Heart left ventricle (tissue), 16 donors: Measurements from ENCODE around the gene ABCA13. TPM values are rescaled to one million over a fixed set of nuclear protein-coding genes. Genes with fewer than 3 reads are reported as not detected.

ENCODE experiments used
- ATAC-seq, 4 donors: fragments of 200-7000 bp; cut with Tn5 transposase; one replicate each; pipeline ENCODE4 v1.9.1; 2020 to 2022; ENCODE audit warnings: moderate library complexity in 4 of 4, mild to moderate bottlenecking in 3 of 4, moderate number of reproducible peaks in 1 of 4
- DNase-seq, 5 donors: peaks; one replicate each; pipeline ENCODE4 v3.0.0-alpha.2; 2020
- H3K27ac ChIP-seq, 12 donors: fragments of 200-600 bp; sonication (generic) in 4 of 12; one replicate each; pipeline versions ENCODE4 v1.5.0 to v1.8.0; 2016 to 2022; ENCODE audit warnings: mild to moderate bottlenecking in 2 of 12
- H3K27me3 ChIP-seq, 9 donors: fragments of 200-600 bp; sonication (generic) in 2 of 9; one replicate each; pipeline versions ENCODE4 v1.5.1 to v1.8.0; 2016 to 2022; ENCODE audit warnings: mild to moderate bottlenecking in 3 of 9
- H3K36me3 ChIP-seq, 9 donors: fragments of 200-600 bp; sonication (generic) in 2 of 9; one replicate each; pipeline versions ENCODE4 v1.5.0 to v1.8.0; 2018 to 2022; ENCODE audit warnings: mild to moderate bottlenecking in 2 of 9
- H3K4me1 ChIP-seq, 12 donors: fragments of 200-600 bp; sonication (generic) in 4 of 12; one replicate each; pipeline versions ENCODE4 v1.5.0 to v1.8.0; 2016 to 2022; ENCODE audit warnings: mild to moderate bottlenecking in 3 of 12
- H3K4me3 ChIP-seq, 12 donors: fragments of 200-600 bp; sonication (generic) in 4 of 12; one replicate each; pipeline versions ENCODE4 v1.5.0 to v1.8.0; 2017 to 2022; ENCODE audit warnings: mild to moderate bottlenecking in 9 of 12, moderate library complexity in 4 of 12
- H3K9me3 ChIP-seq, 12 donors: fragments of 200-600 bp; sonication (generic) in 4 of 12; one replicate each; pipeline versions ENCODE4 v1.5.0 to v1.8.0; 2016 to 2022; ENCODE audit warnings: mild to moderate bottlenecking in 1 of 12
- POLR2A ChIP-seq, 2 donors: fragments of 450-650 bp; IDR thresholded peaks; one replicate each; pipeline ENCODE4 v1.6.1; 2017; ENCODE audit warnings: antibody characterized with exemption in 2 of 2, mild to moderate bottlenecking in 2 of 2, moderate library complexity in 2 of 2
- WGBS, 4 donors: extraction: QIAGEN DNeasy Blood & Tissue Kit in 2 of 4; methylation state at CpG; one replicate each; pipeline versions ENCODE4 v1.1.5 to v1.1.7; 2013 to 2018; 5-methylcytosine and 5-hydroxymethylcytosine counted together
- intact Hi-C, 10 donors: fragments of 100-400 bp; cut with DNase I; formaldehyde crosslinking; loops; one replicate each; pipeline versions ENCODE4 v1.11.1 to v1.14.2; 2022
- polyA plus RNA-seq, 2 donors: library from polyadenylated mRNA; stranded (reverse); fragments of 200-250 nt; gene quantifications; one replicate each; pipeline ENCODE4 v1.2.3, GENCODE V29; 2013
- total RNA-seq, 9 donors: library from RNA; depleted of rRNA in 2 of 9; stranded (reverse); fragments of >200 nt in 2 of 9; fragmentation: NEBNext Ultra II Directional in 3 of 9; extraction: Animal tissue kit (Norgen Biotek cat#: 25700) in 3 of 9; gene quantifications; one replicate each; pipeline versions ENCODE4 v1.1.0 to v1.2.4, GENCODE V29; 2016 to 2023
- TF ChIP-seq, protein P1 (sequence below), 12 donors: fragments of 200-600 bp; sonication (generic) in 4 of 12; IDR thresholded peaks; one replicate each; pipeline versions ENCODE4 v1.5.0 to v1.8.0; 2018 to 2022; ENCODE audit warnings: antibody characterized with exemption in 12 of 12, mild to moderate bottlenecking in 5 of 12
- donor health status: ischemic (EF 13 %, LVEDD 7.1; RV severe dilation, severe dysfunction).
- donor health status: healthy with polysubstance abuse.
- donor health status: DM: no; HTN: yes; CAD: no.
- donor health status: DM: no; HTN: no; CAD: no.
- donor health status: ischemic (EF 25% LVEDD 6.9; RV normal size, moderate dysfunction).
- donor health status: ischemic (EF 25% LVEDD 5.7; RV mildly dilated, moderate dysfunction).
- donor health status: healthy.
- donor health status: DM: yes; HTN: yes; CAD: no.
- donor health status: ischemic (EF 35%, LVEDD 5.7; RV mildly dilated, moderate dysfunction).
- donor health status: nonischemic (EF 11% LVEDD 7.7; RV severe dilation, severe dysfunction).
- donor health status: DM: yes; HTN: yes; CAD: no.
- donor health status: PGD.
- donor health status: ischemic (EF 29% LVEDD 5.4; RV normal size, mild dysfunction).
- donor health status: nonischemic (EF 23%, LVEDD 6.1; RV moderate dilation, normal function).

ABCA13 gene
- total and polyA plus RNA-seq, 11 donors = 0.01 to 0.29 (median 0.07) TPM; not detected in 3

DNA sequence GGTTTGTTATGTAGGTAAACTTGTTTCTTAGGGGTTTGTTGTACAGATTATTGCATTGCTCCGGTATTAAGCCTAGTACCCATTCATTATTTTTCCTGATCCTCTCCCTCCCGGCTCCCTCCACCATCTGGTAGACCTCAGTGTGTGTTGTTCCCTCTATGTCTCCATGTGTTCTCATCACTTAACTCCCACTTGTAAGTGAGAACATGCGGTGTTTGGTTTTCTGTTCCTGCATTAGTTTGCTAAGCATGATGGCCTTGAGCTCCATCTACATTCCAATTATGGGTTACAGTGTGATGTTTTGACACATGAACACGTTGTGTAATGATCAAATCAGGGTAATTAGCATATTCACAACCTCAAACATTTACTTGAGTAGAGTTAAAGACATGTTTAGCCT lies 237.5 kb downstream of the ABCA13 start:
- Histone ChIP-seq H3K36me3 (no peaks in the 10 kb centered on the region), H3K4me3 (no peak overlapping the region), H3K4me1 (no peaks in the 10 kb centered on the region), H3K9me3 (no peaks in the 10 kb centered on the region), H3K27ac (no peak overlapping the region), H3K27me3 (no peaks in the 10 kb centered on the region)
- ATAC-seq (no peak), DNase-seq (no peak)
- TF ChIP-seq, protein P1, sequence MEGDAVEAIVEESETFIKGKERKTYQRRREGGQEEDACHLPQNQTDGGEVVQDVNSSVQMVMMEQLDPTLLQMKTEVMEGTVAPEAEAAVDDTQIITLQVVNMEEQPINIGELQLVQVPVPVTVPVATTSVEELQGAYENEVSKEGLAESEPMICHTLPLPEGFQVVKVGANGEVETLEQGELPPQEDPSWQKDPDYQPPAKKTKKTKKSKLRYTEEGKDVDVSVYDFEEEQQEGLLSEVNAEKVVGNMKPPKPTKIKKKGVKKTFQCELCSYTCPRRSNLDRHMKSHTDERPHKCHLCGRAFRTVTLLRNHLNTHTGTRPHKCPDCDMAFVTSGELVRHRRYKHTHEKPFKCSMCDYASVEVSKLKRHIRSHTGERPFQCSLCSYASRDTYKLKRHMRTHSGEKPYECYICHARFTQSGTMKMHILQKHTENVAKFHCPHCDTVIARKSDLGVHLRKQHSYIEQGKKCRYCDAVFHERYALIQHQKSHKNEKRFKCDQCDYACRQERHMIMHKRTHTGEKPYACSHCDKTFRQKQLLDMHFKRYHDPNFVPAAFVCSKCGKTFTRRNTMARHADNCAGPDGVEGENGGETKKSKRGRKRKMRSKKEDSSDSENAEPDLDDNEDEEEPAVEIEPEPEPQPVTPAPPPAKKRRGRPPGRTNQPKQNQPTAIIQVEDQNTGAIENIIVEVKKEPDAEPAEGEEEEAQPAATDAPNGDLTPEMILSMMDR (IDR thresholded peaks at IDR 0.05) = no peak
- TF ChIP-seq POLR2A (IDR thresholded peaks at IDR 0.05) = no peak
- intact Hi-C loops = no loop called here
- 69 to 78% (median 74%) methylated on average over 4 of the region's 4 CpGs for WGBS, 4 donors

DNA sequence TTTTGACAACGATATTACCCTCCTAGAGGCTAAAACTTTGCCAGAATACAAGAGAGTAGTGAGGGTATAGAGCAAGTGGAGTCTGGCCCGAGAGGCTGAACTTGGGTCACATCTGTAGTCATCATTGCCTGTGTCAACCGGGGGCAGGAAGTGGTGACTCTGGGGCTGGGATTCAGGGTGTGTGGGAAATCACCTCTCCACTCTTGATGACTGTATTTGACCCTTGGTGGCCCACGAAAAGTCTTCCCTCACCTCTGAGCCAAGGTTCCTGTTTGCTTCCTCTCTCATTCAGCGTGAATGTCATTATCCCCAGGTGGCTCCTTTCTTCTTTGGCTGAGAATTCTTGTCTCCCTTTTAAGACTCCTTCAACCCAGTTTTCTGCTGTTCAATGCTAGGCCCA lies 240.4 kb downstream of the ABCA13 start:
- Histone ChIP-seq H3K27ac (no peak overlapping the region), H3K4me3 (no peak overlapping the region), H3K36me3 (no peaks in the 10 kb centered on the region), H3K27me3 (no peaks in the 10 kb centered on the region), H3K4me1 (no peaks in the 10 kb centered on the region), H3K9me3 (no peaks in the 10 kb centered on the region)
- intact Hi-C loops = no loop called here
- DNase-seq (no peak), ATAC-seq (no peak)
- TF ChIP-seq, protein P1 (IDR thresholded peaks at IDR 0.05) = no peak
- no peak for TF ChIP-seq POLR2A (IDR thresholded peaks at IDR 0.05)
- WGBS, 4 donors = 52 to 79% (median 67%) methylated on average over 5 of the region's 5 CpGs

DNA sequence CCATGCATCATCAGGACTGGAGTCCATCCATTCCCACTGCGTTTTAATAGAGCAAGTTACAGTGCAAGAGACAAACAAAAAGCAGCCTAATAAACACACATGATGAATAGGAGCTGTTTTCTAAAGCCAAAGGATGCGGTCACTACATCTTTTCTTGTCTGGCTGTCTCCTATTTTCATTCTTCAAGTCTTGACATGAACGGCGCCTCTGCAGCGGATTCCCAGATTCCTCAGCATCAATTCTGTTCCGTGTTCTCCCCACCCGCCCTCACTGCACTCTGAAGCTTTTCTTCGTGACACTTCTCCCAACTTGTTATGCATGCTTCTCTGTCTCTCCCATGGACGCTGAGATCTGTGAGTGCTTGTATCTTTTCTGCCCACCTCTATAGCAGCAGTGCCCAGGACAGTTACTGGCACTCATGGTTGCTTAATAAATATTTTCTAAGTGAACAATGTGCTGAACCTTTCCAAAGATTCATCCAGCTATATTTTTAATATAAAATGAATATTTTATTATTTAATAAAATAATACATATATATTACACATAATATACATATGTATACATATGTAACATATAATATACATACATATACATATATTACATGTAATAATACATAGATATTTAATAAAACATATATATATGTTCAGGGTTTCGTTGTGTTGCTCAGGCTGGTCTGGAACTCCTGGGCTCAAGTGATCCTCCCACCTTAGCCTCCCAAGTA lies 242.9 kb downstream of the ABCA13 start:
- 83 to 86% (median 84%) methylated on average over 10 of the region's 10 CpGs for WGBS, 4 donors
- DNase-seq = no peak
- no peak for ATAC-seq
- Histone ChIP-seq H3K36me3 (no peaks in the 10 kb centered on the region), H3K27me3 (peaks cover 0 to 4% (median 0%) of the 10 kb centered on the region in 9 donors), H3K4me1 (no peaks in the 10 kb centered on the region), H3K9me3 (no peaks in the 10 kb centered on the region), H3K27ac (no peak overlapping the region), H3K4me3 (no peak overlapping the region)
- intact Hi-C loops = no loop called here
- TF ChIP-seq, protein P1 (IDR thresholded peaks at IDR 0.05) = no peak
- TF ChIP-seq POLR2A (IDR thresholded peaks at IDR 0.05) = no peak

DNA sequence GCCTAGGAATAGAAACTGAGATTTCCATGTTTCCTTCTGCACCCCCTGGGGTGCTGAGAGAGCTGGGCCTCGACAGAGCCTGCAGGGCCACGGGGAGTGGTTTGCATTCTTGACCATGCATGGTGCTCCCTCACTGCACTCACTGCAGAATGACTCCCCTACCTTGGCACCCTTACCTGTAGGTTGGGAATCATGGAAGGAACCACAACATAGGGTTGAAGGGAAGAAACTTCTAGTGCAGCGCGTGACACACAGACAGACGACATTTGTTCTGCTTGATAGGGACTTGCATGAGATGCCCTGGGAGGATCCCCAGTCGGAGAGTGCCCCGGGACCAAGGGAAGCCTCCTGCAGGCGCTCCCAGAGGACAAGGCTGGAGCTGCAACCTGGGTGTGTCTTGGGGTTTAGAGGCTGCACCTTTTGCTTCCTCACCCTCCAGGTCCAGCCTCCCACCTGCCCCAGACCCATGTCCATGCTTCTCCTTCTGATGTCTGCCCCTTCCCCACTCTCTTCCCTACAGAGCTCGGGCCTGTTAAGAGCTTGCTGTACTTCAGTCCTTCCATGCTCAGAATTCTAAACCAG lies 245.2 kb downstream of the ABCA13 start:
- no peak overlapping the region for H3K4me3 ChIP-seq
- H3K9me3 ChIP-seq = no peaks in the 10 kb centered on the region
- no peaks in the 10 kb centered on the region for H3K4me1 ChIP-seq
- ATAC-seq = no peak
- H3K36me3 ChIP-seq = no peaks in the 10 kb centered on the region
- no peak overlapping the region for H3K27ac ChIP-seq
- TF ChIP-seq, protein P1 (IDR thresholded peaks at IDR 0.05) = no peak
- DNase-seq = no peak
- intact Hi-C loops = no loop called here
- H3K27me3 ChIP-seq = peaks cover 0 to 4% (median 0%) of the 10 kb centered on the region in 9 donors
- 81 to 86% (median 81%) methylated on average over 9 of the region's 9 CpGs for WGBS, 4 donors
